HG03457 (cell line): Measurements from ENCODE around the gene CPA5.

Experiments used
- ATAC-seq: cut with Tn5 transposase; IDR thresholded peaks from one replicate; pipeline ENCODE4 v1.9.1; 2021; ENCODE audit warnings: moderate number of reproducible peaks; ENCODE audit not compliant: unreplicated experiment

CPA5 gene

DNA sequence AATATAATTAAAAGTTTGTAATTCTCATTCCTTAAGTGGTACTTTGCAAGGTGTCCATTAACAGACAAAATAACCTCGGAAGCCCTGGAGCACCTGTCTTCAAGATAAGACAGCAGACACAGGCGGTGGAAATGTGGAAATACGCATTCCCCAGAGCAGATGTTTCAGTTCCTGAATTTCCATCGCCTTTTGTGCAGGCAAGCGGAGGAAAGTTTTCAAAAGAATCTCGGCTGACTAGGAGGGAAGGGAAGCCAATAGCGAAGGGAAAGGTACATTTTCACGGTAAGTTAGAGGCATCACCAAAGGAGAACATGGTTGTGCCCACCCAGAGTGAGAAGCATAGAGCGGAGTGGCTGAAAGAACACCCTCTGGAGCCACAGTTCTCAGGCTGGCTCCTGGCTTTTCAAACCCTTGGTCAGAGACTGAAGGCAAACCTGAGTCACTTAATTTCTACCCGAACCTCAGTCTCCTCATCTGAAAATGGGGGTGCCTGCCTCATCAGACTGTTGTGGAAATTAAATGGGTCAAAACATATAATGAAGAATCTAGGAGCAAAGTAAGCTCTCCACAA is 49.3 kb downstream of the CPA5 start:
- ATAC-seq, result no peak

DNA sequence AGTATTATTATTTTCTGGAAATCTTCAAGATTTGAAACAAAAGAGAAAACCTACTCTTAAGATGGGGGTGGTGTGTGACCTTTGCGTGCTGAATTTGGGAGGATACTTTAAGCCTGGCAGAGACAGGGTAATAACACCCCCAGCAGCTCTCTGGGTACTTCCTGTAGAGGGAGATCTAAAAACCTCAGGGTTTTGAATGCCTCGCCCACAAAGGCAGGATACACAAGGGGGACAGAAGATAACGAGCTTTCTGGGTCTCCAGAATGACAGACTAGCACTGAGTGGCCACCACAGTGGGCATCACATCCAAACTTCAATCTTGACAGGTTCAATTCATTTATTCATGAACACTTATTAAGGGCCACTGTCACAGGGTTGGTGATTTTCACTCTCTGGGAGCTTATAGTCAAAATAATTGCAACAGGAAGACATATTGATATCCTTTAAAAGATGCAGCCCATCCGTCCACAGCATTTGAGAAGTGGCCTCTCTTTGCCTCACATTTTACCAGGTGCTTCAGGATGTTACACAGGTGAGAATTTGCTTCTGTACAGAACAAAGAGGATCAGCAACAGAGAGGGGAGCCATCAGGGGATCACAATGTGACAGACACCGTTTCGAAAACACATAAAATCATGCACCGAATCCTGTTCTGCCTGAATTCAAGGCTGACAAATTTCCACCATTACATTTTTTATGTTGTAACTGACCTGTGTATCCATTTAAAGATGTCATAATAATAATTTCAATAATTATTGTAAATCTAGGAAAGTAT is 50.0 kb downstream of the CPA5 start:
- no peak for ATAC-seq

DNA sequence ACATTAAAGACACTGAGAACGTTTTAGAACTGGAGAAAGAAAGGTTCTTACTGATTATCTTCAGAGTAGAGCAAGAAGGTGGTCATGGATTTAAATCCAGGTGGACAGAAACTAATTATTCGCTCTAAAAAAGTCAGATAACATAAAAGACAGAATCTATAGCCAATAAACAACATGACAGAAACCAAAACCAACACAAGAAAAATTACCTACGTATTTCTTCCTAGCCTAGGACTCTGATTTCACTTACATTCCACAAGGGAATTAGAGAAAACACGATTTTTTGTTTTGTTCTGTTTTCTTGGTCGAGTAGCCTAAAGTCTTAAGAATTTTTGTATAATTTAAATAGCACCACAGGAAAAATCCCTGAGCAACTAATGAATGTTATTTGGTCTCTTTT is 50.8 kb downstream of the CPA5 start:
- no peak for ATAC-seq

DNA sequence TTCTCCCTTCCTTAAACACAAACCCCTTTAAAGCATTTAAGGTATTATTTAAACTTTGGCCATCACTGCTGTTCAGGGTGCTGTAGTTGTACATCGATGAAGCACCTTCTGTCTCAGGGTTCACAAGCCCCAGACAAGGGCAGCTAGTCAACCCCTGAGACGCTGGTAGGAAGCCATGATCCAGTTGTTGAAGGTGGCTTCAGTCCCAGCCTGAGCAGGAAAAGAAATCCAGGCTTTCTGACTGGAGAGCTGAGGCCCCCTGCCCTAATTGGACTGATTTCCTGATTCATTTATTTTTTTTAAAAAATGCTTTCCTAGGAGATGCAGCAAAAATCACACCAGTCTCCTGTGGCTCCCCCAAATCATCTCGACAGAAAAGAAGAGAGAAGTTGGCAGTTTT is 51.5 kb downstream of the CPA5 start:
- ATAC-seq, result no peak

DNA sequence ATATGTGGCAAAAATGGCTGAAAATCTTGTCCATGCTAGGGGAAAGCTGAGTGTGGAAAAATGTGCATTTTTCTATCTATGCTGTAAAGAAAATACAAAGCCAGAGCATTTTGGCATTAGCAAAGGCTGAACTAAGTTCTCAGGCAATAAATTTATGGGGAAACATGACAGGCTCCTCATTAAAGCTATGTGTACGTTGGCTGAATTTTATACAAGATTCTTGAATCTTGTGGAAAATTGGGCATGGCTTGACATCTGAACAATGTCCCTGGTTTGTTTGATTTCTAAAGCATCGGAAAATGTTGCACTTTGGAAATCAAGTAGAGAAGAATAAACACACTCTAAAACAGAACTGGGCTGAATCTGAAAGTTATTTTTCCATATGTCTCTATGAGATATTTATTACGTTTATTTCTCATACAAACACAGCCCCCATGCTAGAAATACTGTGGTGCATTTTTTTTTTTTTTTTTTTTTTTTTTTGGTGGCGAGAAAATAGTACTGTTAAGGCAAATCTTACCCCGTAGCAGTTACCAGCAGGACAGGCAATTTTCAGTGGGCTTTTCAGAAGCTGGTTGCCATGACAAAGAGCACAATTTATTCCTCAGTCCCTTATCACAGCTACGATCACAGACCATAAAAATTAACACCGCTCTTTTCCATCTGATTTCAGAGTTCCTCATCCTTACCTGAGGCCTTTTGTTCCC is 52.6 kb downstream of the CPA5 start:
- no peak for ATAC-seq

DNA sequence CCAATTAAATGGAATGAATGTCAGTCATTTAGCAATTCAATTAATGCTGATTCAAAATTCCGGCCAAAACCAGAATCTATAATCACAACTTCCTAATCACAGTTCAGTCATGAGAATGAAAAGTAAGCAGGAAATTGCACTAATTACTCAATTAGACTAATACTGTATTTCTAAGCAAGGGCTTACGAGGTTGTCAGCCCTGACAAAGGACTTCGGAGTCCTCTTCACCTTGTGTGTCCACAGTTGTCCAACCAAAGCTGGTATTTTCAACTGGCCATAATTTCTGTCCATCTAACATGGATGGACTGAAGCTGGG is 53.1 kb downstream of the CPA5 start:
- ATAC-seq, result no peak

DNA sequence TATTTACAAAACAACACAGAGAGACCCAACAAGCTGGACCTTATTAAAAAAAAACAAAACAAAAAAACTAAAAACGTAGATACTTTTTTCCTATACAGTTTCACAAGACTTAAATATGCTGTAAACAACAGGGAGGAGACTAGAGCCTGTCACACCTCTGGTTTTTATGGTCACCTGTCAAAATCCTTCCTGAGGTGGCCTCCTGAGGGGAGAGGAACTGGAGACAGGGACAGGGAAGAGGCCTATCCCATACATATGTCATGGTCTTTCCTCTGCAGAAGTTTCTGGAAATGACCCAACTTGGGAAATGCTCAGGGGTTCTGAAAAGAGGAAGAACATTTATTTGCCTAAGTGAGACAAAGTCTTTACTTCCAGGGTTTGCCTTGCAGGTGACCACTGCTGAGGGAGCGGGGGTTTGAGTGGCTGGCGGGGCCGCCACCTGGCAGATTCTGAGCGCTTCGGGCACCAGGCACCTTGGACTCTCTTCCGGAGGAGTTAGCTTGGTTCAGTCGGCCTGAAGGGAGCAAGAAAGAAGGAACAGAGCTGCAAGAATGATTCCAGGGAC is 54.0 kb downstream of the CPA5 start:
- ATAC-seq, result no peak

DNA sequence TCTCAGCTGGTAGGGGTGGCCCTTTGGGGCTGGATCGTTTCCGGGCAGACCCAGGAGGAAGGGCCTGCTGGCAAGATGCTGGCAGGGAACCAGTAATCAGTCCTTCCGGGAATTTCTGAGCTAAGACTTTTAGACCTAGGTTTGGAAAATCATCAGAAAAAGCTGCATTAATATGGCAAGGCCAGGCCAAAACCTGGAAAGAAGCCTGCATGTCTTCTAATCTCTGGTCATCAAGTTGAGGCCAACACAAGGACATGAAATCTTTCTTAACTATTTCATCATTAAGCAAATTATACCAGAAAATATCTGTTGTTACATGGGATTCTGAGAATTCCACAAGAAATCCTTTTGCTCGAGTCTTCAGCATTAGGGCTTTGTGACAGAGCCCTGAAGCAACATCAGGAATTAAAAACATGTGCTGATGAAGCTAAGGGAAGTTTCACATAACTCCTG is 55.5 kb downstream of the CPA5 start:
- ATAC-seq, result no peak

DNA sequence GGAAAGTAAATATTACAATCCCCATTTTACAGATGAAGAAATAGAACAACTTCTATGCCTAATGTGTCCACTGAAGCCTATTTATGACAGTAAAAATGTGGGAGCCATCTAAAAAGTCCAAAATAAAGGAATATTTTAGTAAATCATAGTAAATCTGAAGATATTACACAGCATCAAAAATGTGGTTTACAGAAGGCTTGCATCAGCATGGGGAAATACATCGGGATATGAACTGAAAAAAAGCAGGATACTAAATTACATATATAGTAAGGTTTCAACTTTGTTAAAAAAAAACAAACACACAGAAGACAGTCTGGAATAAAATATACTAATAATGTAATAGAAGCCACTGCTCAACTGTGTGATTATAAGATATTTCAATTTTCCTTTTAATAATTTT is 56.5 kb downstream of the CPA5 start:
- ATAC-seq, result no peak

DNA sequence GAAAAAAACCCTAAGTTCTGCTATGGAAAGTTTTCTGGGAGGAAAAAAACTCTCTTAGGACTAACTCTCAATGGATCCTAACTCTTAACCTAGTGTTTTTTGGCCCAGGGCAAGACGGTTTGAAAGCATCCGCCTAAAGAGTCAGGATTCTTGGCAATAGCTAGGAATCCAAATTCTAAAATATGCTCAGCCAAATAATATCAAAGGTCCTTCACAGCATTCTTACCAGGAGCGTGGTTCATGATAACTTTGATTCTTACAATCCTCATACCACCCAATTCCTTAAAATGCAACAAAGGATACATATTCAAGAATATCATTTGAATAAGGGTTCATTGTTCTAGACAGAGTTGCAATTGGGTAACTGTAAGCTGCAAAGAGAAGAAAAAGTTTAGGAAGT is 57.0 kb downstream of the CPA5 start:
- no peak for ATAC-seq

DNA sequence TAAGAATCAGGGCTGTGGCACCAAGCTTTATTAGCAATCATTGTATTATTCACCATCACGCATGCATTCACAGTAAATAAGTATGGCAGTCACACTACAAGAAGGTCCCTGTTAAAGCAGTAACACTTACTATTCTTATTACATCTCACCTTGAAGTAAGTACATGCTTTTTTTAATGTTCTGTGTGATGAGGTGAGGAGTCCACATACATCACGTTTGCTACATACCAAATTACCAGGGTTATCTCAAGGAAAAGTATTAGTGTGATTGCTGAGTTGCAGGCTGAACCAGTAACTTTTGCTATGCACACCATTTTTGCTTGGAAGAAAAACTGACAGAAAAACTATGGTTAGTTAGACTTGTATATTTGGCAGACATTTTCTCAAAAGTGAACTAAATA is 60.4 kb downstream of the CPA5 start:
- no peak for ATAC-seq

DNA sequence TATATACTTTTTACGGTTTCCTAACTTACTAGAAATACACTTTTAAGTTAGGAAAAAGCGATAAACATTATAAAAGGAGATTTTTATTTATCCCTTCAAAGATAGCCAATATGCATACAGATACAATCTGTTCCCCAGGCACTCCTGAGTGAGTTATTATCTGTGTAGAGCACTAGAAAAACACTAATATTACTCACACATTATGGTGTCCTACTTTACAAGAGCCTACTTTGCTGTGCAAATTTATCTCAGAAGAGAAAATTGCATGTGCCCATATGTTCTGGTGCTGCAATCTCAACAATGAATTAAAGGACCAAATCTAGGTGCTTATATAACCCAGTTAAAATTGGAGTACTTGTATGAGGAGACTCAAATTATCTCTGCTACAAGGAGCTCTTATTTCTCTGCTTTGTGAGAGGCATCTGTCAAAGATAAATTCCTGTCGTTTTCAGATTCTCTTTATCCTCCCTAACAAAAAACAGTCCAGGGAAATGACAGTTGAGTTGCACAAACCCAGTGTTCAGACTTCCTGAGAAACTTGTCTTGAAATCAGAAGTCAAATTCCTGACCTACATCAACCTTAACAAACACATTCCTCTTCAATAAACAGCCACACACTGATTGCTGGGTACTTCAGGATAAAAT is 64.6 kb downstream of the CPA5 start:
- ATAC-seq, result no peak

DNA sequence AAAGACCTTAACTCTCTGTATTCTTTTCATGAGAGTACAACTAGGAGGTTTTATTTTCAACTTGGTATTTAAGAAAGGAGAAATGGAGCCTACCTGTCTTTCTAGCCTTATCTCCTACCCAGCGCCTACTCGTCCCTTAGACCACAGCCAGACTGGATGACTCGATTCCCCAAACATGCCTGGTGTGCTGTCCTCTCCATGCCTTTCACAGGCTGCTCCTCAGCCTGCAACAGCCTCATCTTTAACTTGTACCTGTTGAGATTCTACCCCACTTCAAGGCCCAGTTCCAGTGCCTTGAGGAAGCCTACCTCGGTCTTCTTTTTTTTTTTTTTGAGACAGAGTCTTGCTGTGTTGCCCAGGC is 65.1 kb downstream of the CPA5 start:
- no peak for ATAC-seq

DNA sequence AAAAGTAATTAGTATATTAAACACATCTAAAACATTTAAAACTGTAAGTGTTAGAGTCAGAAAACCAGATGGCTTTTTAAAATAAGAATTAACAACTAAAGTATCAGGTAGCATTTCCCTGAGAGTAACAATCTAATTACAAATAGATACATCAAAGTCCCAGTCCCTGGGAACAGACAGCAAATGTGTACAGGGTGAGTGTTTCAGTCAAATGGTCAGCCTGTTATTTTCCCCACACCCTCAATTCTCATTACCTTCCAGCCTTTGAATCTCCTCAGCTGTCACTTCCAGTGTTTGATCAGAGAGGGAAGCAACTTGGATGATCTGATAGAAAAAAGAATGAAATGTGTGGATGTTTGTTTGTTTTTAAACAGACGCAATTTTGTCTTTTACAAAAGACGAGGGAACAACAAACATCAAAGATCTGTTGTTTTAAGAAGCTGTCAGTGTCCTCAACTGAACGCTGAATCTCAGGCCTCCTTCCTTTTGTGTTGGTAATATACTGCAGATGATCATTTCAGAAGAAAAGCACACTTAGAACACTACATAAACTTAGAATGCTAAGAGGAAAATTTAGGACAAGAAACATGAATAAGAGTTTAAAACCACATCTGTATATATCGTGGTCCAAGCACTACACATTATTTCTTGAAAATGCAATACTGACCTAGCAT is 66.4 kb downstream of the CPA5 start:
- ATAC-seq, result no peak

DNA sequence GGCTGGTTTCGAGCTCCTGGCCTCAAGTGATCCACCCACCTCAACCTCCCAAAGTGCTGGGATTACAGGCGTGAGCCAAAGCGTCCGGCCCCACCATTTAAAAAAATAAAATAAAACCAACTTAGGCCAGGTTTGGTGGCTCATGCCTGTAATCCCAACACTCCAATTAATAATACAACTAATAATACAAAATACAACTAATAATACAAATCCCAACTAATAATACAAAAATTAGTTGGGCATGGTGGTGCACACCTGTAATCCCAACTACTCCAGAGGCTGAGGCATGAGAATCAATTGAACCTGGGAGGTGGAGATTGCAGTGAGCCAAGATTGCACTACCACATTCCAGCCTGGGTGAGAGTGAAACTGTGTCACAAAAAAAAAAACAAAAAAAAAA is 68.6 kb downstream of the CPA5 start:
- ATAC-seq, result no peak

DNA sequence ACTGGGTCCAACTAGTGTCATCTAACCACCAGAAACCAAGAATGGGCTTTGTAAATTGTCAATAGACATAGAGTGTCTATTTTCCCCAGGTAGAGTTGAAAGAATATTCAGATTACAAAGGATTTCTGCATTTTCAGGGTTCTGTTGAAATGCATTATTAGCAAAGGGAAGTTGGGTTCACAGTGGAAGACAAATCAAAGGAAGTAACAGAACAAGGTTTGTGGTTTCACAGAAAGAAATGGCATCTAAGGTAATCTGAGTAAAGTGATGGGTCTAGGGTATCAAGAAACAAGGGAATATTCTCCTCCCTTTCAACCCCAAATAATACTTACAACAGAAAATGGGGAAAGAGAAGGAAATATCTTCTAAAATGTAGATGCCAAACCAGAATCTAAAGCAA is 70.4 kb downstream of the CPA5 start:
- ATAC-seq, result no peak

DNA sequence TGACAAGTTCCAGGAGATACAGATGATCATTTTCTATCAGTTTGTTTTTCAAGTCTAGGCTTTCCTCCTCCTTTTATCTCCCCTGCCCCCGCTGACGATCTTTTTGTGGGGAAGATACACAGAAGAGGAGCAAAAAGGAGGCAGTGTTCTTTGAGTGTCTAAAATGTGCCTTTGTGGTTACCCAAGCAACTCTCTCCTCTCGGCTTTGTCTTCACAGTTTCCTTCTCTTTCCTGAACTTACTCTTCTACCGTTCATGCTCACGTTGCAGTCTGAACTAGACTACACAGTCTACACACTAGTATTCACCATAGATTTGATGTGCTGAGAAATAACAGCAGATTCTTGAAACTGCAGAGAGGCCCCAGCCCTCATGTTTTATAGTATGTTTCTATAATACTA is 72.6 kb downstream of the CPA5 start:
- ATAC-seq, result no peak

DNA sequence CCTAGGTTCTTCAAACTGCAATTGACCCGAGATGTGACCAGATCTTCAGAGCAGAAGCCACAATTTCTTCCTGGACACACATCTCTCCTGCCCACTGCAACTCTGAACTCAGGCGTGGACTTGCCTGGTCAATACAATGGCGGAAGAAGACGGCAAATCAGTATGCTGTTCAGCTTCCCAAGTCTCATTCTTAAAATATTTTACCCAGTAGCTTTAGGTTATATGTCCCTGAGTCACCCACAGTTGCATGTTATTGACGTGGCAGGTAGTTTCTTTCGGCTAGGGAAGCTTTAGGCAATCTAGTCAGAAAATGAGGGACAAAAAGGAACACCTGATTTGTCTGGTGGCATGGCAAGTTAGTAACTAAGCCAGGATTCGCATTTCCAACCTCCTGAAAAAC is 73.7 kb downstream of the CPA5 start:
- no peak for ATAC-seq
